Colonic mucosa (tissue), 4 donors: ENCODE data around the gene TMEM134. TPM values are rescaled to one million over a fixed set of nuclear protein-coding genes. Genes with fewer than 3 reads are reported as not detected.
A peak's percentile ranks its signal among the peaks of the same experiment; 100 is the strongest.
"Not testable (repeated sequence)": the region's sequence is repeated elsewhere in the genome, so short reads cannot be mapped to it uniquely, and the experiment has no call there.

Experiments
- DNase-seq: peaks from one replicate; pipeline ENCODE4 v3.0.0-alpha.2; 2020
- H3K27ac ChIP-seq: fragments of 200-600 bp; one replicate; pipeline ENCODE4 v1.8.0; 2021
- H3K27me3 ChIP-seq: fragments of 200-600 bp; one replicate; pipeline ENCODE4 v1.8.0; 2021
- H3K36me3 ChIP-seq: fragments of 200-600 bp; one replicate; pipeline ENCODE4 v1.8.0; 2021
- H3K4me1 ChIP-seq: fragments of 200-600 bp; one replicate; pipeline ENCODE4 v1.8.0; 2021; ENCODE audit warnings: mild to moderate bottlenecking
- H3K4me3 ChIP-seq: fragments of 200-600 bp; one replicate; pipeline ENCODE4 v1.8.0; 2021
- H3K9ac ChIP-seq, 2 donors: one replicate each; pipeline ENCODE4 v1.7.0; 2013; ENCODE audit warnings: control low read depth in 2 of 2, low read depth in 2 of 2, low read length in 2 of 2
- H3K9me3 ChIP-seq: fragments of 200-600 bp; one replicate; pipeline ENCODE4 v1.8.0; 2021
- intact Hi-C: fragments of 100-400 bp; cut with DNase I; formaldehyde crosslinking; loops from one replicate; pipeline ENCODE4 v1.14.1; 2022
- total RNA-seq, 2 donors: library from RNA; stranded (reverse); fragmentation: NEBNext Ultra II Directional in 1 of 2; extraction: Animal tissue kit (Norgen Biotek cat#: 25700) in 1 of 2; gene quantifications; one replicate each; pipeline ENCODE4 v1.2.1, GENCODE V29; 2021
- TF ChIP-seq, protein P1 (sequence below): fragments of 200-600 bp; IDR thresholded peaks from one replicate; pipeline ENCODE4 v1.8.0; 2022; ENCODE audit warnings: antibody characterized with exemption, mild to moderate bottlenecking
- donor health status: healthy.
- donor health status: DM: no; HTN: no; CAD: no.
- donor health status: DM: no; HTN: no; CAD: no.

The TMEM134 gene
- total RNA-seq, 2 donors from 2014 or later = 50.1 to 59.5 TPM

DNA sequence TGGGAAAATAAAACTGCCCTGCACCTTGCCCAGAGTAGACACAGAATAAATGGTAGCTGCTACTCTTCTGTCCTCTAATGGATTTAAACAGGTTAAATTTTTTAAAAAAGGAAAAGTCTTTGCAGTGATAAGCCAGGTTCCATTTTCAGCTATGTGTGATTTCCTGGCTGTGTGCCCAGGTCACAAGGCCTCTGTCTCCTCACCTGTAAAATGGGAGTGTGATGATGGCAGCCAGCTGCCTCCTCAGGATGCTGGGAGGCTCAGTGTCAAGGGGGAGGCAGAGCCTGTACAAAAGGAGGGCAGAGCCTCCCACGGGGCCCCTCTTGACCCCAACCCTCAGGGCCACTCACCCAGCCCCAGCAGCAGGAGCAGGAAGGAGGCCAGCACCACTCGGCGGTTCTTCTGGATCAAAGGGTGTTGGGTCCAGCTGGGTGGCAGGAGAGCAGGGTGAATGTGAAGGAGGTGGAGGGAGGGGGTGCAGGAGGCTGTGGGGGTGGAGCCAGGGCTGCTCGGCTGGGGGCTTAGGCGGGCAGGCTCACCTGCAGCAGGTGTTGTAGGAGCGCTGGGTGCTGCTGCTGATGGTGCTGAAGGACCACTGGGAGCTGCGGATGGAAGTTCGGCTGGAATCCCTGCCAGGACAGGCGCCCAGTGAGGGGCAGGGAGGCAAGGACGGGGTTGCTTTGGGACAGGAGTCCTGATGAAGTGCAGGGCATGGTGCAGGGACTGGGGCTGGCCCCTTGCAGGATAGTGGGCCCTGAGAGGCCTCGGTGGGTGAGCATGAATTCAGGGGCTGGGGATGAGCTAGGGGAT is 1.9 kb downstream of the TMEM134 start:
- Histone ChIP-seq H3K9ac (peak overlapping the region in 1 of 2 donors; percentile 94), H3K36me3 (no peaks in the 10 kb centered on the region), H3K4me1 (peaks cover 18% of the 10 kb centered on the region), H3K4me3 (no peak overlapping the region), H3K27me3 (no peaks in the 10 kb centered on the region), H3K9me3 (no peaks in the 10 kb centered on the region), H3K27ac (peak overlapping the region; percentile 90)
- TF ChIP-seq, protein P1, sequence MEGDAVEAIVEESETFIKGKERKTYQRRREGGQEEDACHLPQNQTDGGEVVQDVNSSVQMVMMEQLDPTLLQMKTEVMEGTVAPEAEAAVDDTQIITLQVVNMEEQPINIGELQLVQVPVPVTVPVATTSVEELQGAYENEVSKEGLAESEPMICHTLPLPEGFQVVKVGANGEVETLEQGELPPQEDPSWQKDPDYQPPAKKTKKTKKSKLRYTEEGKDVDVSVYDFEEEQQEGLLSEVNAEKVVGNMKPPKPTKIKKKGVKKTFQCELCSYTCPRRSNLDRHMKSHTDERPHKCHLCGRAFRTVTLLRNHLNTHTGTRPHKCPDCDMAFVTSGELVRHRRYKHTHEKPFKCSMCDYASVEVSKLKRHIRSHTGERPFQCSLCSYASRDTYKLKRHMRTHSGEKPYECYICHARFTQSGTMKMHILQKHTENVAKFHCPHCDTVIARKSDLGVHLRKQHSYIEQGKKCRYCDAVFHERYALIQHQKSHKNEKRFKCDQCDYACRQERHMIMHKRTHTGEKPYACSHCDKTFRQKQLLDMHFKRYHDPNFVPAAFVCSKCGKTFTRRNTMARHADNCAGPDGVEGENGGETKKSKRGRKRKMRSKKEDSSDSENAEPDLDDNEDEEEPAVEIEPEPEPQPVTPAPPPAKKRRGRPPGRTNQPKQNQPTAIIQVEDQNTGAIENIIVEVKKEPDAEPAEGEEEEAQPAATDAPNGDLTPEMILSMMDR = no peak
- no peak for DNase-seq
- intact Hi-C loops = no loop called here

DNA sequence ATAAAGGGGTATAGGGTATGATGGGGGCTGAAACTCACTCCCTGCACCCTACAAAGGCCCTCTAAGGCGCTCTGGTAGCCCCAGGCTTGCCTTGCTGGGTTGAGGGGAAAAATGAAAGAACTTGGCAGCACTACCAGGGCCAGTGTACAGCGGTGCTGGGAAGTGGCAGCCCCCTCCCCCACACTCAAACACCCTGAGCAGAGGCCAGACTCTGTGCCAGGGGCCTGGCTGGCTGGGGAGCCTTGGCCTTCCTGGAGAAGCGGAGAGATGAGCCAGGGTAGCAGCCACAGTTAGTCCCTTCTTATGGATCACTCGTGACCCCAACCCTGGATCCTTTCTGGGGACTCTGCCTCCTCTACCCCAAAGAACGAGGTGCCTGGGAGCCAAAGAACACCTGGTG is 2.7 kb downstream of the TMEM134 start:
- TF ChIP-seq, protein P1 = no peak
- Histone ChIP-seq H3K4me1 (peaks cover 18% of the 10 kb centered on the region), H3K27me3 (no peaks in the 10 kb centered on the region), H3K36me3 (no peaks in the 10 kb centered on the region), H3K4me3 (no peak overlapping the region), H3K9ac (peak overlapping the region in 1 of 2 donors; percentile 40), H3K9me3 (no peaks in the 10 kb centered on the region), H3K27ac (peak overlapping the region; percentile 15)
- no peak for DNase-seq
- intact Hi-C loops = no loop called here

DNA sequence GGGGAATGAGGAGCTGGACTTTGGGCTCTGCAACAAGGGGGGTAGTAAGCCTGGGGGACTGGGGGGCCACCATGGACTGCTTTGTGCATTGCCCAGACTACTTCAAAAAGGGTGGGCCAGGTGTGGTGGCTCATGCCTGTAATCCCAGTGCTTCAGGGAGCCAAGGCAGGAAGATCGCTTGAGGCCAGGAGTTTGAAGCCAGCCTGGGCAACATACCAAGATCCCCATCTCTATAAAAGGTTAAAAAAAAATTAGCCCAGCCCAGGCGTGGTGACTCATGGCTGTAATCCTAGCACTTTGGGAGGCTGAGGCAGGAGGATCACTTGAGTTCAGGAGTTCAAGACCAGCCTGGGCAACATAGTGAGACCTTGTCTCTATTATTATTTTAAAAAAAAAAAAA is 3.5 kb downstream of the TMEM134 start:
- intact Hi-C loops, H3K36me3 ChIP-seq, H3K27me3 ChIP-seq, H3K9me3 ChIP-seq: not testable (repeated sequence)
- peak; percentile 44 for DNase-seq
- Histone ChIP-seq H3K4me1 (peaks cover 18% of the 10 kb centered on the region), H3K27ac (peak overlapping the region; percentile 94), H3K4me3 (peak overlapping the region; percentile 63), H3K9ac (peak overlapping the region in 1 of 2 donors; percentile 64)

DNA sequence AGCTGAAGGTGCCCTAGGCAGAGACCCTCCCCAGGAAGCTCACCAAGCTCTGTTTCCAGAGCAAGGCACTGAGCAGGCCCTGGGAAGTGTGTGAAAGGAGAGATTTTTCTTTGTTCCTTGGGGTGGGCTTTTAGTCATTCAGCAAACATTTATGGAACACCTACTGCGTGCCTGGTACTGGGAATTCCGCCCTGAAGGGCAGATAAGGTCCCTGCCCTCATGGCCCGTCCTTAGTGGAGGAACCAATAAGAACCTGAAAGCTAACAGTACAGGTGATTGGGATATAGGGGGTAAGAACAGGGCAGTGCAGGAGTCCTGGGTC is 3.9 kb downstream of the TMEM134 start:
- intact Hi-C loops = no loop called here
- Histone ChIP-seq H3K9me3 (no peaks in the 10 kb centered on the region), H3K36me3 (no peaks in the 10 kb centered on the region), H3K4me3 (peak overlapping the region; percentile 63), H3K27me3 (no peaks in the 10 kb centered on the region), H3K9ac (peak overlapping the region; percentile 64 to 72), H3K4me1 (peaks cover 18% of the 10 kb centered on the region), H3K27ac (peak overlapping the region; percentile 94)
- peak; percentile 37 for DNase-seq
- TF ChIP-seq, protein P1 = no peak

DNA sequence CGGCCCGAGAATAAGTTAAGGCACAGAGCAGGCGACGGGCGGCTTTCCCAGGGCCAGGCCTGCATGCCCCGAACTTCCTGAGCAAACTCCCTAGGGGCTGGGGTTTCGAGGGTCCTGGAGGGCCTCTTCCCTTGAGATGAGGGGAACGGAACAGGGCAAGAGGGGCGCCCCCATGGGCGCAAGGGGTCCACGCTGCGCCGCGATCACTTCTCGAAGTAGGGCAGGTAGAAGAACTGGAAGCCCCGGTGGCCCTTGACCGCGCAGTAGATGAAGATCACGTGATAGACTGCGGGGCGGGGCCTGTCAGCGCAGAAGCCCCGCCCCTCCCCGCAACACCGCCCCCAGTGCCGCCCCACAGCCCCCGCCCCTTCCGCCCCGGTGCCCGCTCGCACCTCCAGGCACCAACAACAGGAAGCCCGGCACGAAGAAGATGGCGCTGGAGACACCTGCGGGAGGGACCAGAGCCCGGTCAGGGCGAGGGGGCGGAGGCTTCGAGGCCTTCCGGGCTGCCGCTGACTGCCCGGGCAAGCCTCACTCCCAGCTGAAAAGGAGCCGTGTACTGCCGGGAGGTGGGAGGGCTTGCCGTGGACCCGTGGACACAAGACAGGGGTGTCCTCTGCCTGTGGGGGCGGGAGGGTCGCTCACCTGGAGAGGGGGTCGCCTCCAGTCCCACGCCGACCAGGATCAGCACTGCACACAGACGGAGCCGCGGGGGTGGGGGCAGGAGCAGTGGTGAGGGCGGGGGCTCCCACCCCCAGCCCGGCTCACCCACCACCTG is 4.5 kb downstream of the TMEM134 start:
- Histone ChIP-seq H3K4me1 (peaks cover 18% of the 10 kb centered on the region), H3K36me3 (no peaks in the 10 kb centered on the region), H3K9me3 (no peaks in the 10 kb centered on the region), H3K27ac (peak overlapping the region; percentile 94), H3K4me3 (peak overlapping the region; percentile 63), H3K27me3 (no peaks in the 10 kb centered on the region), H3K9ac (peak overlapping the region; percentile 64 to 72)
- intact Hi-C loops = no loop called here
- peak; percentile 95 for DNase-seq
- TF ChIP-seq, protein P1 = no peak
